WERI-Rb-1 (cell line): Measurements from ENCODE around the gene WNT3.
"Not testable (repeated sequence)": the region's sequence is repeated elsewhere in the genome, so short reads cannot be mapped to it uniquely, and the experiment has no call there.

Experiments
- DNase-seq: peaks from one replicate; pipeline ENCODE4 v3.0.0-alpha.2; 2020
- H3K27ac ChIP-seq: fragments of 250-450 bp; sonication (Bioruptor Pico); 2 replicates; pipeline ENCODE4 v1.5.1; 2020; ENCODE audit warnings: mild to moderate bottlenecking, moderate library complexity
- H3K27me3 ChIP-seq: fragments of 250-450 bp; sonication (Bioruptor Pico); 2 replicates; pipeline ENCODE4 v1.5.1; 2021; ENCODE audit warnings: mild to moderate bottlenecking, low read depth, moderate library complexity; ENCODE audit not compliant: insufficient read depth, severe bottlenecking
- H3K36me3 ChIP-seq: fragments of 250-450 bp; sonication (Bioruptor Pico); 2 replicates; pipeline ENCODE4 v1.5.1; 2020; ENCODE audit warnings: mild to moderate bottlenecking, moderate library complexity
- H3K4me3 ChIP-seq: 2 replicates; pipeline ENCODE4 v1.5.1; 2011; ENCODE audit warnings: low read depth, mild to moderate bottlenecking, control low read depth, low read length
- H3K9me3 ChIP-seq: fragments of 250-450 bp; sonication (Bioruptor Pico); 2 replicates; pipeline ENCODE4 v1.5.1; 2021; ENCODE audit warnings: mild to moderate bottlenecking, moderate library complexity; ENCODE audit not compliant: severe bottlenecking
- TF ChIP-seq, protein P1 (sequence below): IDR thresholded peaks from 2 replicates; pipeline ENCODE4 v1.5.1; 2011; ENCODE audit warnings: low read depth, mild to moderate bottlenecking, control low read depth, inconsistent platforms, low read length

The WNT3 gene

DNA sequence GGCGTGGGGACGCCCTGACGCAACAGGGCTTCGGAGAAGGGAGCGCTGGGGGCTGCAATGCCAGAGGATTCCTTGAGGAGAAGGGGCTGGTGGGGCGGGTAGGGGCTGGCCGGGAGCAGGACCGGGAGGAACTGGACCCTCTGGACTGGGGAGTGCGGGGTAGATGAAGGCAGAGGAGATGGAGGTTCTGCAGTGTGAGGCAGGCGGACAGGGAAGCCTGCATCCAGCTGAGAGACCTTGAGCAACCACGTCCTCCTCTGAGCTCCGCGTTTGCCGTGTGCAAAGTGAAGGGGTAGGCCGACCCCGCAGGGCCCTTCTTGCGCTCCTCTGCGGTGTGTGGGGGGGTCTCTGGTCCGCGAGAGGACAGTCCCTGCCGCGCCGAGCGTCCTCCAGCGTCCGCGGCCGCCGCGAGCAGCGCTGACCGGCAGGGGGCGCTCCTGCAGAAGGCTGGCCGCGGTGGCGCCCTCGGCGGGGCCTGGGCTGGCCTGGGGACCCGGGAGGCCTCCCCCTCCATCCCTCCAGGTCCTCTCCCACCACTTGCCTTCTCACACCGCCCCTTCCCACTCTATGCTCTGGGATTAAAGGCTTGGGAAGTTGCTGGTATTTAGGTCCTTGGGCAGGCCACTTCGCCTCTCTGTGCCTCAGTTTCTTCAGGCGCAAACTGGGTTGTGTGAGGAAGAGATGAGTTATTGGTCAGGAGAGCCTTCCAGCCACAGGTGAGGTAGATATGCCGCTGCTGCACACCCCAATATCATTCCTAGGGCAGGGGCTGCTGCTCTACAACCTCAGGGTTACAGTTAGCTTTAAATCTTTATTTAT, 23.3 kb upstream of the WNT3 start:
- peak; percentile 48 for DNase-seq
- H3K4me3 ChIP-seq = no peak overlapping the region
- no peaks in the 10 kb centered on the region for H3K36me3 ChIP-seq
- H3K27me3 ChIP-seq = peaks cover 19% of the 10 kb centered on the region
- TF ChIP-seq, protein P1, sequence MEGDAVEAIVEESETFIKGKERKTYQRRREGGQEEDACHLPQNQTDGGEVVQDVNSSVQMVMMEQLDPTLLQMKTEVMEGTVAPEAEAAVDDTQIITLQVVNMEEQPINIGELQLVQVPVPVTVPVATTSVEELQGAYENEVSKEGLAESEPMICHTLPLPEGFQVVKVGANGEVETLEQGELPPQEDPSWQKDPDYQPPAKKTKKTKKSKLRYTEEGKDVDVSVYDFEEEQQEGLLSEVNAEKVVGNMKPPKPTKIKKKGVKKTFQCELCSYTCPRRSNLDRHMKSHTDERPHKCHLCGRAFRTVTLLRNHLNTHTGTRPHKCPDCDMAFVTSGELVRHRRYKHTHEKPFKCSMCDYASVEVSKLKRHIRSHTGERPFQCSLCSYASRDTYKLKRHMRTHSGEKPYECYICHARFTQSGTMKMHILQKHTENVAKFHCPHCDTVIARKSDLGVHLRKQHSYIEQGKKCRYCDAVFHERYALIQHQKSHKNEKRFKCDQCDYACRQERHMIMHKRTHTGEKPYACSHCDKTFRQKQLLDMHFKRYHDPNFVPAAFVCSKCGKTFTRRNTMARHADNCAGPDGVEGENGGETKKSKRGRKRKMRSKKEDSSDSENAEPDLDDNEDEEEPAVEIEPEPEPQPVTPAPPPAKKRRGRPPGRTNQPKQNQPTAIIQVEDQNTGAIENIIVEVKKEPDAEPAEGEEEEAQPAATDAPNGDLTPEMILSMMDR = peak; percentile 94
- peaks cover 14% of the 10 kb centered on the region for H3K9me3 ChIP-seq
- H3K27ac ChIP-seq = no peak overlapping the region

- not testable (repeated sequence) for H3K4me3 ChIP-seq, DNase-seq, H3K36me3 ChIP-seq, H3K27ac ChIP-seq
- peaks cover 19% of the 10 kb centered on the region for H3K27me3 ChIP-seq
- peaks cover 14% of the 10 kb centered on the region for H3K9me3 ChIP-seq
These were observed 22.1 kb upstream of the WNT3 start for GRCh38 chr17:46840596-46840995.

DNA sequence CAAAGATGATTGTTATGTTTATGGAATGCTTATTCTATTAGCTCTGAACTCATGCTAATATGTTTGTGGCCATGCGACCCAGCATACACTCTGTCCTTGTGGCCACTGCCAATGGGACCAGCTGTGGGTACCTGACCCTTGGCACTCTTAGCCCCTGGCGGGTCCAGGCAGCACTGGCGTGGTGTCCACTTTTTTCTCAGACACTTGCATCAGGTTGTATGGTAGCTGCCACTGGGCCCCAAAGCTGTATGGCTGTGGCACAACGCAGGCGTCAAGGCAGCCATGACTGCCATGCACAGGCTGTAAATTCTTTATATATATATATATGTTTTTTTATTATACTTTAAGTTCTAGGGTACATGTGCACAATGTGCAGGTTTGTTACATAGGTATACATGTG, 20.7 kb upstream of the WNT3 start:
- DNase-seq = no peak
- H3K27me3 ChIP-seq = peaks cover 19% of the 10 kb centered on the region
- H3K27ac ChIP-seq = no peak overlapping the region
- TF ChIP-seq, protein P1 = no peak
- no peak overlapping the region for H3K4me3 ChIP-seq
- no peaks in the 10 kb centered on the region for H3K36me3 ChIP-seq
- H3K9me3 ChIP-seq = peaks cover 14% of the 10 kb centered on the region

DNA sequence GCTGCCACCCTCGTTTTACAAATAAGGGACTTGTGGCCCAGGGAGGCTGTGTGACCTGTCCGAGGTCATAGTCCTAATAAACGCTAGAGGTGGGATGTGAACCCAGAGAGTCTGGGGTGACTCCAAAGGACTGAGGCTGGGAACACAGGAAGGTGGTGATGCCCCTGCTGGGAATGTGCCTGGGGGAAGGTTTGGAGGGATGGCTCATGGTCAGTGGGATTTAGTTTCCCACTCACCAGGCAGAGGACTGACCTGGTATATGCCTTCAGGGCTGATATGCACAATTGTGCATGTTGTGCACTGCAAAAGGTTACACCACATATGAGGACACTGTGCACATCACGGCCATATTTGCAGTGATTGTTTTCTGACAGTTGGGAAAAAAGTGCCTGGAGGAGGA, 19.0 kb upstream of the WNT3 start:
- Histone ChIP-seq H3K27me3 (peaks cover 19% of the 10 kb centered on the region), H3K9me3 (peaks cover 8% of the 10 kb centered on the region), H3K27ac (no peak overlapping the region), H3K36me3 (no peaks in the 10 kb centered on the region), H3K4me3 (no peak overlapping the region)
- DNase-seq = no peak
- TF ChIP-seq, protein P1 = no peak

GRCh38 chr17:46836500-46836899, 18.0 kb upstream of the WNT3 start:
- Histone ChIP-seq H3K9me3 (no peaks in the 10 kb centered on the region), H3K4me3 (no peak overlapping the region), H3K27ac (no peak overlapping the region), H3K36me3 (no peaks in the 10 kb centered on the region), H3K27me3 (peaks cover 9% of the 10 kb centered on the region)
- TF ChIP-seq, protein P1 = no peak
- DNase-seq = no peak

GRCh38 chr17:46834846-46835245, 16.4 kb upstream of the WNT3 start:
- Histone ChIP-seq H3K4me3 (no peak overlapping the region), H3K27me3 (no peaks in the 10 kb centered on the region), H3K9me3 (no peaks in the 10 kb centered on the region), H3K36me3 (no peaks in the 10 kb centered on the region), H3K27ac (no peak overlapping the region)
- TF ChIP-seq, protein P1 = no peak
- no peak for DNase-seq
